GM19467 (cell line): ENCODE data around the gene CFAP299.

Experiments used
- ATAC-seq: cut with Tn5 transposase; IDR thresholded peaks from one replicate; pipeline ENCODE4 v1.9.1; 2021; ENCODE audit warnings: mild to moderate bottlenecking, moderate library complexity; ENCODE audit not compliant: unreplicated experiment

Gene CFAP299

GRCh38 chr4:80492761-80493160 lies 157.2 kb downstream of the CFAP299 start:
- no peak for ATAC-seq

DNA sequence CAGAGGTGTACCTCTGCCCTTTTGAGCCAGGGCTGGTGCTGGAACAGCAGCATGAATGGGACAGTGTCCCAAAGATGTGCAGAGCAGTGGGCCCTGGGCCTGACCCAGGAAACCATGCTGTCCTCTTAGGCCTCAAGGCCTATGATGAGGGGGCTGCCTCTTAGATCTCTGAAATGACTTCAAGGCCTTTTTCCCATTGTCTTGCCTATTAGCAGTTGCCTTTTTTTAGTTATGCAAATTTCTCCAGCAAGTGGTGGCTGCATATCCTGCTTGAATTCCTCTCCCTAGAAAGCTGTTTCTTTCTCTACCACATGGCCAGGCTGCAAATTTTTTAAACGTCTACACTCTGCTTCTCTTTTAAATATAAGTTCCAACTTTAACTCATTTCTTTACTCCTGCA lies 160.3 kb downstream of the CFAP299 start:
- no peak for ATAC-seq

- no peak for ATAC-seq
Observed at GRCh38 chr4:80498725-80499124, 163.2 kb downstream of the CFAP299 start.

- peak; percentile 58 for ATAC-seq
Observed at GRCh38 chr4:80500613-80501012, 165.1 kb downstream of the CFAP299 start.

- no peak for ATAC-seq
Observed at GRCh38 chr4:80507077-80507476, 171.5 kb downstream of the CFAP299 start.

- ATAC-seq: peak; percentile 86
Observed at GRCh38 chr4:80507507-80507906, 172.0 kb downstream of the CFAP299 start.

- ATAC-seq: no peak
Observed at GRCh38 chr4:80515496-80515895, 180.0 kb downstream of the CFAP299 start.

DNA sequence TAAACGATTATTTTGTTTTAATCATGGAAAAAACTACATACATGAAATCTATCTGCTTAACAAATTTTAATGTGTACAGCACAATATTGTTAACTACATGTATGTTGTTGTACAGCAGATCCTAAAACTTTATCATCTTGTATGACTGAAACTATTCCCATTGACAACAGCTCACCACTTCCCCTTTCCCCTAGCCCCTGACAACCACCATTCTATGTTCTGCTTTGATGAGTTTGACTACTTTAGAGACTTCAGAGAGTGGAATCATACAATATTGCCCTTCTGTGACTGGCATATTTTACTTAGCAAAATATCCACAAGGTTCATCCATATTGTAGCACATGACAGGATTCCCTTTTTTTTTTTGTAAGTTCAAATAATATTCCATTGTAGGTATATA lies 185.9 kb downstream of the CFAP299 start:
- no peak for ATAC-seq

DNA sequence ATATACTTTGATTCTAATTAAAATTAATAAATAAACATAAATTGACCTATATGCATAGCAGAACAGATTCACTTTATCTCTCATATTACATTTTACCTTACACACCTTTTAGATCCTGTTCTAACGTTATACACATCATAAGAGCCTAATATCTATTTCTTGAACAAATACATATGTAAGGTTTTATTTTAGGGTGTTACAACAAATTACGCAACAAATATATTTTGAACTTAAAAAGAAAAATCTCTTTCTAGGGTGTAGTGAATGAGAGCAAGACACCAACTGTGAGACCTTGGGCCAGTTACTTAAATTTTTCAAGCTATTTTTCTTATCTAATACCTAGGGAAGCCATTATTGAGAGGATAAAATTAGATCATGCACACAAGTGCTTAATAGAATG lies 191.2 kb downstream of the CFAP299 start:
- ATAC-seq: no peak

- no peak for ATAC-seq
Observed at GRCh38 chr4:80529026-80529425, 193.5 kb downstream of the CFAP299 start.

GRCh38 chr4:80532674-80533333 lies 197.3 kb downstream of the CFAP299 start:
- ATAC-seq: no peak

- ATAC-seq: no peak
Observed at GRCh38 chr4:80535551-80535950, 200.0 kb downstream of the CFAP299 start.

DNA sequence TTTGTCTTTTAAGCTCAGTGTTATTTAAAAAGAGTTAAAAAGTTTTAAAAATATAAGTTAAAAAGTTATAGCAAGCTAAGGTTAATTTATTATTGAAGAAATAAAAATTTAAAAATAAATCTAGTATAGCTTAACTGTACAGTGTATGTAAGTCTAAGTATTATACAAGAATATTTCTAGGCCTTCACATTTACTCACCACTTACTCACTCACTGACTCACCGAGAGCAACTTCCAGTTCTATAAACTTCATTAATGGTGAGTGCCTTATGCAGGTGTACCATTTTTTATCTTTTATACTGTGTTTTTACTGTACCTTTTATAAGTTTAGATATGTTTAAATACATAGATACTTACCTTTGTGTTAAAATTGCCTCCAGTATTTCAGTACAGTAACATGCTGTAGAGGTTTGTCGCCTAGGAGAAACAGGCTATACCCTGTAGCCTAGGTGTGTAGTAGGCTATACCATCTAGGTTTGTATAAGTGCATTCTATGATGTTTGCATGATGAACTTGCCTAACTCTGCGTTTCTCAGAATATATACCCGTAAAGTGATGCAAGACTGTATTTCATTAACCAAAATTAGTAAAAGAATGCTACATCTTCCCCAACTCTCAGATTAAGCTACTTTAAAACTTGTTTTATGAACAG lies 202.9 kb downstream of the CFAP299 start:
- no peak for ATAC-seq

GRCh38 chr4:80539190-80539589 lies 203.7 kb downstream of the CFAP299 start:
- ATAC-seq: no peak

DNA sequence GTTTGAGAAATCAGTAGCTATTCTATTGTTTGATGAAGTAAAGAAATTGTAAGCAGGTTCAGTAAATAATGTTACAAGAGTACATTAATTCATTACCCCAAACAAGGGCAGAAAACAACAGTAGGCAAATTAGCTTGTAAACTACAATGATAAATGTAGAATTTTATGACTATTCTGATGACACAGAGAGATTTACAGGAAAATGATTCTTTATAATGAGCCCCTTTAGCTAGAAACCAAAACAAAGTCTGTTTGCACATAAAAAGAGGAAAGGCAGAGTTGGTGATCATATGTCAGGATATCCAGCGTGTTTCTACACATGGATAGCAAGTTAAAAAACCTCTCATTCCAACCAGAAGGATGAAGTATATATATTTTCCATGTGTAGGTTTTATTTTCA lies 204.8 kb downstream of the CFAP299 start:
- no peak for ATAC-seq

- ATAC-seq: peak; percentile 83
Observed at GRCh38 chr4:80540785-80541469, 205.4 kb downstream of the CFAP299 start.

DNA sequence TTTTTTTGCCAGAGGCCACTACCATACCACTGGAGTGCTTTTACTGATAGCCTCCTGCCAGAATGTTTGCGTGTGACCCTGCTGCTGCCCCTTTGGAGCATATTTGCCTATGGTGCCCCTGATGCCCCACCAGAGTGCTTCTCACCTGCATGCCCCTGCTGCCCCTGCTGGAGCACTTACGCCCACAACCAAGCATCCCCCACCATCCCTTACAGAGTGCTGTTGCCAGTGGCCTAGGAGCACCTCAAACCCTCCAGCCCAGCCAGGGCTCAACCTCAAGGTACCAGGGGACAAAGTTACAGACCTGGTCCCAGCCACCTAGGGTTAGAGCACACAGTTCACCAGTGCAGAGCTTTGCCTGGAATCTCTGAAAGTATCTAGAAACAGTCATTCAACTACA lies 207.2 kb downstream of the CFAP299 start:
- no peak for ATAC-seq

- no peak for ATAC-seq
Observed at GRCh38 chr4:80560337-80560736, 224.8 kb downstream of the CFAP299 start.

GRCh38 chr4:80566203-80566872 lies 230.8 kb downstream of the CFAP299 start:
- ATAC-seq: no peak

- ATAC-seq: no peak
Observed at GRCh38 chr4:80568891-80569290, 233.4 kb downstream of the CFAP299 start.

- no peak for ATAC-seq
Observed at GRCh38 chr4:80576796-80577195, 241.3 kb downstream of the CFAP299 start.

DNA sequence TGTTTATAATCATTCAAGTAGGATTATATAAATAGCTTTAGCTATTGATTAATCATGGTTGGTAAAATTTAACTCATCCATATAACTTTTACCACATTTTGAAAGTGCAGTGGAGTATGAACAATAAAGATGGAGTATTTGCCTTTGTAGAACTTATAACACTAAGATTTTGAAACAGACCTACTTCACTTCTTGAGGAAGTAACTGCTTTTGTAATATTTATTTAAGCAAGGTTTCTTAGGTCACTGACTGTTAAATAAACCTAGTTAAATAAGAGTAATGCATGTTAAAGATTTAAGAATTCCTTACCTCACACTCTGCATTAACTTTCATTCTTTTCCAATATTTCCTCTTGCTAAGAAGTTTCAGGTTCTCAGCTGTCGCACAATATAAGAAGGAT lies 242.5 kb downstream of the CFAP299 start:
- ATAC-seq: no peak
